K562 (cell line): ENCODE data around the gene MYL12B. TPM values are rescaled to one million over a fixed set of nuclear protein-coding genes. Genes with fewer than 3 reads are reported as not detected.

Experiments
- BRF1 ChIP-seq: IDR thresholded peaks from 3 replicates; pipeline ENCODE4 v1.6.1; 2011; ENCODE audit warnings: borderline replicate concordance, mild to moderate bottlenecking; ENCODE audit not compliant: insufficient read length; ENCODE audit errors: extremely low read depth
- FIP1L1 ChIP-seq: fragments of 200-400 bp; formaldehyde crosslinking; IDR thresholded peaks from 2 replicates; pipeline ENCODE4 v1.6.1; 2018; ENCODE audit warnings: mild to moderate bottlenecking, low read depth, low read length; ENCODE audit not compliant: poor library complexity, severe bottlenecking
- FOXM1 ChIP-seq, 2 experiments: fragments of 450-650 bp in 1 of 2; sonication (generic) in 1 of 2; formaldehyde crosslinking in 1 of 2; IDR thresholded peaks; 2 replicates each; pipeline versions ENCODE4 v1.6.1 to v1.9.0; 2017 to 2022; ENCODE audit warnings: low read depth in 2 of 2, mild to moderate bottlenecking in 2 of 2, missing genetic modification reagents in 1 of 2, moderate library complexity in 1 of 2
- GATA2 ChIP-seq: sonication (generic); formaldehyde crosslinking; IDR thresholded peaks from 2 replicates; pipeline ENCODE4 v1.4.0; 2020; ENCODE audit warnings: mild to moderate bottlenecking, missing genetic modification reagents
- GATAD2B ChIP-seq: fragments of 450-650 bp; IDR thresholded peaks from 2 replicates; pipeline ENCODE4 v1.6.1; 2017; ENCODE audit warnings: mild to moderate bottlenecking, borderline replicate concordance
- MAFF ChIP-seq: IDR thresholded peaks from 2 replicates; pipeline ENCODE4 v1.6.1; 2012; ENCODE audit warnings: low read length, improper control_type of control experiment
- PHB2 ChIP-seq: fragments of 450-650 bp; IDR thresholded peaks from 2 replicates; pipeline ENCODE4 v1.6.1; 2017; ENCODE audit warnings: low read depth
- PRPF4 ChIP-seq: fragments of 200-400 bp; formaldehyde crosslinking; IDR thresholded peaks from one replicate; pipeline ENCODE4 v1.6.1; 2017; ENCODE audit warnings: low read length, low read depth, mild to moderate bottlenecking; ENCODE audit not compliant: insufficient read depth, poor library complexity, severe bottlenecking
- RBM25 ChIP-seq: fragments of 200-400 bp; formaldehyde crosslinking; IDR thresholded peaks from 2 replicates; pipeline ENCODE4 v1.6.1; 2018; ENCODE audit warnings: low read length, low read depth, moderate library complexity; ENCODE audit not compliant: severe bottlenecking
- SNRNP70 ChIP-seq: fragments of 200-400 bp; formaldehyde crosslinking; optimal IDR thresholded peaks from 2 replicates; pipeline ENCODE3; 2017; ENCODE audit warnings: low read depth, low read length
- TCFL5 ChIP-seq: fragments of 250-450 bp; sonication (Bioruptor Pico); conservative IDR thresholded peaks from 2 replicates; pipeline ENCODE4 v1.6.1; 2021; ENCODE audit warnings: mild to moderate bottlenecking, moderate library complexity, matching md5 sums
- XRCC3 ChIP-seq: fragments of 450-650 bp; IDR thresholded peaks from 2 replicates; pipeline ENCODE4 v1.6.1; 2017; ENCODE audit warnings: mild to moderate bottlenecking, moderate library complexity
- polyA plus RNA-seq, 8 experiments: library from polyadenylated mRNA; depleted of rRNA in 4 of 8; stranded (reverse) in 5 of 8; unstranded in 3 of 8; fragments of >200 nt; fragmentation: Nextera tagmentation in 2 of 8; fragmentation: Illumina TruSeq in 1 of 8; extraction: Ambion mirVana in 2 of 8; extraction: Trizol in 1 of 8; gene quantifications; 2 replicates each; pipeline versions ENCODE4 v1.2.1 to v1.2.3, GENCODE V29; 2011 to 2014; ENCODE audit warnings: inconsistent platforms in 1 of 8, missing spikeins in 1 of 8
- total RNA-seq, 7 experiments: library from RNA; depleted of rRNA in 6 of 7; stranded (reverse); fragments of >200 nt in 6 of 7; fragmentation: Illumina TruSeq in 2 of 7; extraction: Trizol in 2 of 7; gene quantifications; 2 replicates each; pipeline versions ENCODE4 v1.2.1 to v1.2.3, GENCODE V29; 2011 to 2021; ENCODE audit warnings: low replicate concordance in 1 of 7
- TF ChIP-seq, protein P1 (sequence below): fragments of 250-450 bp; sonication (Bioruptor Pico); IDR thresholded peaks from 2 replicates; pipeline ENCODE4 v1.4.0; 2020; ENCODE audit warnings: mild to moderate bottlenecking, moderate library complexity, borderline replicate concordance
- TF ChIP-seq, protein P2 (sequence below): fragments of 450-650 bp; IDR thresholded peaks from 2 replicates; pipeline ENCODE4 v1.6.1; 2017; ENCODE audit warnings: antibody characterized with exemption
- TF ChIP-seq, protein P3 (sequence below): fragments of 450-650 bp; IDR thresholded peaks from 2 replicates; pipeline ENCODE4 v1.6.1; 2016
- TF ChIP-seq, protein P4 (sequence below): fragments of 450-650 bp; conservative IDR thresholded peaks from 2 replicates; pipeline ENCODE4 v1.6.1; 2016; ENCODE audit warnings: missing genetic modification characterization, low read depth, mild to moderate bottlenecking, control low read depth, missing compliant biosample characterization
- TF ChIP-seq, protein P5 (sequence below): fragments of 200-800 bp; sonication (Bioruptor generic); IDR thresholded peaks from 2 replicates; pipeline ENCODE4 v1.6.1; 2017; ENCODE audit warnings: missing genetic modification characterization, missing compliant biosample characterization

The MYL12B gene
- total and polyA plus RNA-seq, 9 of the 15 experiments (the other 6 are each of a cell fraction or from before 2014, with no cell fraction given): 220 to 995 (median 463) TPM

DNA sequence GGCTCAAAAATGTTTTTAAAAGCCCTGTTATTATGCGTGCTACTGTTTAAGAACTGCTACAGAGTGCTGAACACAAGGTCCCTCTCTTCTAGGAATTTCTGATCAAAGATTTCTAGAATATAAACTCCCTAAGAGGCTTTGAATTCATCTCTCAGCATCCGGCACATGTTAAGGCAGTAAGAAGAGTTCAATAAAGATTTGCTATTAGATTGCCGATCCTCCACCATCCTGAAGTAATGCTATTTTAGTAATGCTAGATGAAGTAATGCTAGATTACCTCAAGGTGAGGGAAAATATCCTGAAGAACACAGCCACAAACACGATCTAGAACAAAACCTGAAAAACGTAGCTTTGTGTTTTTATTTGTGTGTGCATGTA is 949 bp upstream of the MYL12B start (continued):
- TF ChIP-seq, protein P1, sequence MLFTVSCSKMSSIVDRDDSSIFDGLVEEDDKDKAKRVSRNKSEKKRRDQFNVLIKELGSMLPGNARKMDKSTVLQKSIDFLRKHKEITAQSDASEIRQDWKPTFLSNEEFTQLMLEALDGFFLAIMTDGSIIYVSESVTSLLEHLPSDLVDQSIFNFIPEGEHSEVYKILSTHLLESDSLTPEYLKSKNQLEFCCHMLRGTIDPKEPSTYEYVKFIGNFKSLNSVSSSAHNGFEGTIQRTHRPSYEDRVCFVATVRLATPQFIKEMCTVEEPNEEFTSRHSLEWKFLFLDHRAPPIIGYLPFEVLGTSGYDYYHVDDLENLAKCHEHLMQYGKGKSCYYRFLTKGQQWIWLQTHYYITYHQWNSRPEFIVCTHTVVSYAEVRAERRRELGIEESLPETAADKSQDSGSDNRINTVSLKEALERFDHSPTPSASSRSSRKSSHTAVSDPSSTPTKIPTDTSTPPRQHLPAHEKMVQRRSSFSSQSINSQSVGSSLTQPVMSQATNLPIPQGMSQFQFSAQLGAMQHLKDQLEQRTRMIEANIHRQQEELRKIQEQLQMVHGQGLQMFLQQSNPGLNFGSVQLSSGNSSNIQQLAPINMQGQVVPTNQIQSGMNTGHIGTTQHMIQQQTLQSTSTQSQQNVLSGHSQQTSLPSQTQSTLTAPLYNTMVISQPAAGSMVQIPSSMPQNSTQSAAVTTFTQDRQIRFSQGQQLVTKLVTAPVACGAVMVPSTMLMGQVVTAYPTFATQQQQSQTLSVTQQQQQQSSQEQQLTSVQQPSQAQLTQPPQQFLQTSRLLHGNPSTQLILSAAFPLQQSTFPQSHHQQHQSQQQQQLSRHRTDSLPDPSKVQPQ (CRISPR knock-in tag): no peak
- no peak for TF ChIP-seq RBM25
- TF ChIP-seq MAFF: no peak
- no peak for TF ChIP-seq XRCC3
- TF ChIP-seq, protein P2, sequence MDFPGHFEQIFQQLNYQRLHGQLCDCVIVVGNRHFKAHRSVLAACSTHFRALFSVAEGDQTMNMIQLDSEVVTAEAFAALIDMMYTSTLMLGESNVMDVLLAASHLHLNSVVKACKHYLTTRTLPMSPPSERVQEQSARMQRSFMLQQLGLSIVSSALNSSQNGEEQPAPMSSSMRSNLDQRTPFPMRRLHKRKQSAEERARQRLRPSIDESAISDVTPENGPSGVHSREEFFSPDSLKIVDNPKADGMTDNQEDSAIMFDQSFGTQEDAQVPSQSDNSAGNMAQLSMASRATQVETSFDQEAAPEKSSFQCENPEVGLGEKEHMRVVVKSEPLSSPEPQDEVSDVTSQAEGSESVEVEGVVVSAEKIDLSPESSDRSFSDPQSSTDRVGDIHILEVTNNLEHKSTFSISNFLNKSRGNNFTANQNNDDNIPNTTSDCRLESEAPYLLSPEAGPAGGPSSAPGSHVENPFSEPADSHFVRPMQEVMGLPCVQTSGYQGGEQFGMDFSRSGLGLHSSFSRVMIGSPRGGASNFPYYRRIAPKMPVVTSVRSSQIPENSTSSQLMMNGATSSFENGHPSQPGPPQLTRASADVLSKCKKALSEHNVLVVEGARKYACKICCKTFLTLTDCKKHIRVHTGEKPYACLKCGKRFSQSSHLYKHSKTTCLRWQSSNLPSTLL: no peak
- peak; percentile 45; the same call in 1 of the 2 replicates for TF ChIP-seq GATAD2B
- TF ChIP-seq PRPF4: no peak
- TF ChIP-seq, protein P3, sequence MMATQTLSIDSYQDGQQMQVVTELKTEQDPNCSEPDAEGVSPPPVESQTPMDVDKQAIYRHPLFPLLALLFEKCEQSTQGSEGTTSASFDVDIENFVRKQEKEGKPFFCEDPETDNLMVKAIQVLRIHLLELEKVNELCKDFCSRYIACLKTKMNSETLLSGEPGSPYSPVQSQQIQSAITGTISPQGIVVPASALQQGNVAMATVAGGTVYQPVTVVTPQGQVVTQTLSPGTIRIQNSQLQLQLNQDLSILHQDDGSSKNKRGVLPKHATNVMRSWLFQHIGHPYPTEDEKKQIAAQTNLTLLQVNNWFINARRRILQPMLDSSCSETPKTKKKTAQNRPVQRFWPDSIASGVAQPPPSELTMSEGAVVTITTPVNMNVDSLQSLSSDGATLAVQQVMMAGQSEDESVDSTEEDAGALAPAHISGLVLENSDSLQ: no peak
- TF ChIP-seq, protein P4, sequence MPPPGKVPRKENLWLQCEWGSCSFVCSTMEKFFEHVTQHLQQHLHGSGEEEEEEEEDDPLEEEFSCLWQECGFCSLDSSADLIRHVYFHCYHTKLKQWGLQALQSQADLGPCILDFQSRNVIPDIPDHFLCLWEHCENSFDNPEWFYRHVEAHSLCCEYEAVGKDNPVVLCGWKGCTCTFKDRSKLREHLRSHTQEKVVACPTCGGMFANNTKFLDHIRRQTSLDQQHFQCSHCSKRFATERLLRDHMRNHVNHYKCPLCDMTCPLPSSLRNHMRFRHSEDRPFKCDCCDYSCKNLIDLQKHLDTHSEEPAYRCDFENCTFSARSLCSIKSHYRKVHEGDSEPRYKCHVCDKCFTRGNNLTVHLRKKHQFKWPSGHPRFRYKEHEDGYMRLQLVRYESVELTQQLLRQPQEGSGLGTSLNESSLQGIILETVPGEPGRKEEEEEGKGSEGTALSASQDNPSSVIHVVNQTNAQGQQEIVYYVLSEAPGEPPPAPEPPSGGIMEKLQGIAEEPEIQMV (tag): no peak
- TF ChIP-seq FOXM1 (IDR thresholded peaks at IDR 0.05; ENCODE audit: low read depth): no peak
- TF ChIP-seq FOXM1 (CRISPR knock-in tag; IDR thresholded peaks at IDR 0.05; ENCODE audit: low read depth): no peak
- TF ChIP-seq, protein P5, sequence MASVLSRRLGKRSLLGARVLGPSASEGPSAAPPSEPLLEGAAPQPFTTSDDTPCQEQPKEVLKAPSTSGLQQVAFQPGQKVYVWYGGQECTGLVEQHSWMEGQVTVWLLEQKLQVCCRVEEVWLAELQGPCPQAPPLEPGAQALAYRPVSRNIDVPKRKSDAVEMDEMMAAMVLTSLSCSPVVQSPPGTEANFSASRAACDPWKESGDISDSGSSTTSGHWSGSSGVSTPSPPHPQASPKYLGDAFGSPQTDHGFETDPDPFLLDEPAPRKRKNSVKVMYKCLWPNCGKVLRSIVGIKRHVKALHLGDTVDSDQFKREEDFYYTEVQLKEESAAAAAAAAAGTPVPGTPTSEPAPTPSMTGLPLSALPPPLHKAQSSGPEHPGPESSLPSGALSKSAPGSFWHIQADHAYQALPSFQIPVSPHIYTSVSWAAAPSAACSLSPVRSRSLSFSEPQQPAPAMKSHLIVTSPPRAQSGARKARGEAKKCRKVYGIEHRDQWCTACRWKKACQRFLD (CRISPR knock-in tag): peak; percentile 2; the same call in 1 of the 2 replicates
- TF ChIP-seq FIP1L1: no peak
- TF ChIP-seq BRF1: no peak
- no peak for TF ChIP-seq SNRNP70
- TF ChIP-seq GATA2 (CRISPR knock-in tag): no peak
- TF ChIP-seq TCFL5 (CRISPR knock-in tag): no peak
- no peak for TF ChIP-seq PHB2
